Spinal cord (tissue), 10 donors: Measurements from ENCODE around the gene SUN1. TPM values are rescaled to one million over a fixed set of nuclear protein-coding genes. Genes with fewer than 3 reads are reported as not detected.
"Not testable (repeated sequence)": the region's sequence is repeated elsewhere in the genome, so short reads cannot be mapped to it uniquely, and the experiment has no call there.

Experiments
- DNase-seq, 6 donors: peaks; one replicate each; pipeline versions ENCODE4 v3.0.0 to v3.0.0-alpha.2; 2013 to 2015; ENCODE audit warnings: low spot score in 6 of 6, low read depth in 4 of 6
- H3K27ac ChIP-seq: one replicate; pipeline ENCODE4 v1.5.1; 2013; ENCODE audit warnings: low read depth, low read length, control low read depth
- H3K27me3 ChIP-seq: one replicate; pipeline ENCODE4 v1.6.1; 2013; ENCODE audit warnings: low read length; ENCODE audit not compliant: control insufficient read depth, insufficient read depth
- H3K36me3 ChIP-seq: one replicate; pipeline ENCODE4 v1.6.1; 2013; ENCODE audit warnings: low read length; ENCODE audit not compliant: control insufficient read depth, insufficient read depth
- H3K4me1 ChIP-seq: one replicate; pipeline ENCODE4 v1.6.1; 2013; ENCODE audit warnings: low read length; ENCODE audit not compliant: control insufficient read depth, insufficient read depth
- H3K4me3 ChIP-seq: one replicate; pipeline ENCODE4 v1.5.1; 2013; ENCODE audit warnings: low read depth, low read length, control low read depth
- H3K9me3 ChIP-seq: one replicate; pipeline ENCODE4 v1.6.1; 2013; ENCODE audit warnings: low read length; ENCODE audit not compliant: control insufficient read depth, insufficient read depth
- WGBS: methylation state at CpG from one replicate; pipeline ENCODE4 v1.1.5; 2013; ENCODE audit warnings: missing lambda C conversion rate; ENCODE audit not compliant: insufficient coverage; 5-methylcytosine and 5-hydroxymethylcytosine counted together
- polyA plus RNA-seq, 2 donors: library from polyadenylated mRNA; unstranded; fragments of 120-200 nt; gene quantifications; one replicate each; pipeline ENCODE4 v1.2.1, GENCODE V29; 2013; ENCODE audit not compliant: insufficient read length in 2 of 2
- total RNA-seq, 2 donors: library from RNA; depleted of rRNA in 1 of 2; stranded (reverse); fragments of 120-200 nt in 1 of 2; fragments of >200 nt in 1 of 2; gene quantifications; one replicate each; pipeline versions ENCODE4 v1.2.3 to v1.2.4, GENCODE V29; 2013 to 2014
- donor health status: healthy.

The SUN1 gene
- total and polyA plus RNA-seq, 4 donors: 114 to 185 (median 170) TPM

GRCh38 chr7:862157-862556, 29.9 kb downstream of the SUN1 start:
- peak in 1 of 6 donors; percentile 54 for DNase-seq
- Histone ChIP-seq H3K36me3 (peaks cover 82% of the 10 kb centered on the region), H3K4me3 (no peak overlapping the region), H3K9me3 (no peaks in the 10 kb centered on the region), H3K4me1 (peaks cover 3% of the 10 kb centered on the region), H3K27me3 (no peaks in the 10 kb centered on the region), H3K27ac (no peak overlapping the region)
- 78% methylated on average over 5 of the region's 6 CpGs for whole genome bisulfite sequencing

- H3K27ac ChIP-seq: no peak overlapping the region
These were observed 30.8 kb downstream of the SUN1 start for GRCh38 chr7:863106-863505.

DNA sequence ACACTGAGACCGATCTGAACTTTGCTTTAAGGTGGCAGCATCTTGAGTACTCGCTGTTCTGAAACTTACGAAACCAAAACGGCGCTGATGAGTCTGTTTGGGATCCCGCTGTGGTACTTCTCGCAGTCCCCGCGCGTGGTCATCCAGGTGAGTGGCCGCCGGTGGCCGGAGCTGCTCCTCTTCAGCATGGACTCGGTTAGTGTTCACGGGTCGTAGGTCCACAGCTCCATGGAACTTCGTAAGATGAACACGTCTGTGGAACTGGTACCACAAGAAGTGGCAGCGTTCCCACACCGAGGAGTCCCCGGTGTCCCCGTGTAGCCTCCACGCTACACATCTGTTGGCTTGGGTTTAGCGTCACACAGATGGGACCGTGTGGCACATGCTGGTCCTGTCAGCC, 33.6 kb downstream of the SUN1 start:
- no peaks in the 10 kb centered on the region for H3K27me3 ChIP-seq
- H3K27ac ChIP-seq: no peak overlapping the region
- DNase-seq: no peak
- H3K4me1 ChIP-seq: peaks cover 16% of the 10 kb centered on the region
- WGBS: 97% methylated on average over 25 of the region's 25 CpGs
- H3K9me3 ChIP-seq: no peaks in the 10 kb centered on the region
- peaks cover 82% of the 10 kb centered on the region for H3K36me3 ChIP-seq
- H3K4me3 ChIP-seq: no peak overlapping the region

More at GRCh38 chr7:863106-863505, 30.8 kb downstream of the SUN1 start:
- Histone ChIP-seq H3K4me1 (peaks cover 12% of the 10 kb centered on the region), H3K36me3 (peaks cover 83% of the 10 kb centered on the region), H3K4me3 (no peak overlapping the region), H3K9me3 (no peaks in the 10 kb centered on the region), H3K27me3 (no peaks in the 10 kb centered on the region)
- no peak for DNase-seq
- 87% methylated on average over 15 of the region's 16 CpGs for WGBS

DNA sequence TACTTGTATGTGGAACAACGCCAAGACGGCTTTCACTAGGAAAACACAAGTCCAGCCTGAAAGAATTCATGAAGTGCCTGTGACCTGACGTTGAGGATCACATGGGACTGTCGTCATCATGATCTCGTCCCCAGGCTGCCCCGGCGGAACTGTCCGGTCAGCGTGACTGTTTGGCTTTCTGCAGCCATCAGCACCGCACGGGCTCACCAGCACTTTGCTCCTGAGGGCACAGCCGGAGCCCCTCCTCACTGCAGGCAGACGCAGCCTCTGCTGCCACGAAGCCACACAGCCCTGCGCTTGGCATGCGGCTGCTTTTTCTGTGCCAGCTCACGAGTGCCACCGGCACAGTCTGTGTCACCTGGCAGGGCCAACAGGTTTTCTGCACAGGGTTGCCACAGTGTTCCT, 34.7 kb downstream of the SUN1 start:
- 57% methylated on average over 18 of the region's 18 CpGs for WGBS
- Histone ChIP-seq H3K4me3 (no peak overlapping the region), H3K27me3 (no peaks in the 10 kb centered on the region), H3K4me1 (peaks cover 16% of the 10 kb centered on the region), H3K27ac (peak overlapping the region; percentile 64), H3K36me3 (peaks cover 80% of the 10 kb centered on the region), H3K9me3 (no peaks in the 10 kb centered on the region)
- peak in 2 of 6 donors; percentile 27 to 52 for DNase-seq

DNA sequence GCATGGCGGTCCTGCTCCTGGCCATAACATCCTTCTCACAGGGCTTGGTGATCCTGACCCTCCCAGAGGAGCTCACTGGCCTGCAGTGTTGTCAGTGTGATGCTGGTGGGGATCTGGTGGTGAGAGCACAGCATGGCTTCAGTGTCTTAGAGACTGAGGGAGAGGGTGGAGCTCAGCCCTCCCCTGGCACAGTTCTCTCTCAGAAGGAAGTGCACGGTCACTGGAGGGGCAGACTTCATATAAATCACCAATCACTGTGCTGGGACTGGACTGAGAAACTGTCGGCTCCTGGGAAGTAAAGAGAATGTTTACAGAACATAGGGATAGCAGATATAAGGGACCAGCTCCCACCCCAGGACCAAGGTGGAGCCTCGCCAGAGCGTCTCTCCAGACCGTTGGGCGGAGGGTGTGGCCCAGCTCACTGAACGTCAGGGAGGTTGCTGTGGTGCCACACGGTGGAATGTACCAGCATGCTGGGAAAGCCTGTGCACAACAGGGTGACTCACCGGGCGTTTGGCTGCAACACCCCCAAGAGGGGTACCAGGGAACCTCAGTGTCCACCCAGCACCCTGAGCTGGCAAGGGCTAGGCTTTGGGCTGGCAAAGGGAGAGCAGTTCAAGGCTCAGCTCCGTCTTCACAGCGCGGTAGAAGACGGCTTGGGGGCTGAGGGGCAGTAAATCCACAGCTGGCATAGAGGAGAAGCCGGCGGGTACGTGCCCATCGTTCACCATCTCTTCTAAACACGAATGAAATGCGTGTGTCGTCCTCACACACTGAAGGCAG, 35.3 kb downstream of the SUN1 start:
- Histone ChIP-seq H3K4me1 (peaks cover 16% of the 10 kb centered on the region), H3K4me3 (no peak overlapping the region), H3K9me3 (no peaks in the 10 kb centered on the region), H3K27ac (peak overlapping the region; percentile 64), H3K36me3 (peaks cover 85% of the 10 kb centered on the region), H3K27me3 (no peaks in the 10 kb centered on the region)
- 63% methylated on average over 19 of the region's 22 CpGs for WGBS
- peak in 2 of 6 donors; percentile 31 to 56 for DNase-seq

GRCh38 chr7:868189-868486, 35.9 kb downstream of the SUN1 start:
- DNase-seq: no peak
- H3K27me3 ChIP-seq: no peaks in the 10 kb centered on the region
- WGBS: 93% methylated on average over 17 of the region's 17 CpGs
- H3K36me3 ChIP-seq: peaks cover 83% of the 10 kb centered on the region
- H3K4me1 ChIP-seq: peaks cover 17% of the 10 kb centered on the region
- H3K27ac ChIP-seq: peak overlapping the region; percentile 64
- H3K4me3 ChIP-seq: no peak overlapping the region
- no peaks in the 10 kb centered on the region for H3K9me3 ChIP-seq

- DNase-seq: no peak
- peaks cover 84% of the 10 kb centered on the region for H3K36me3 ChIP-seq
These were observed 37.1 kb downstream of the SUN1 start for GRCh38 chr7:869348-869747.

GRCh38 chr7:871900-872537, 39.7 kb downstream of the SUN1 start:
- Histone ChIP-seq H3K27me3 (no peaks in the 10 kb centered on the region), H3K4me1 (peaks cover 26% of the 10 kb centered on the region), H3K36me3 (peaks cover 73% of the 10 kb centered on the region), H3K27ac (no peak overlapping the region), H3K4me3 (no peak overlapping the region), H3K9me3 (no peaks in the 10 kb centered on the region)
- no peak for DNase-seq
- 84% methylated on average over 10 of the region's 14 CpGs for WGBS

More at GRCh38 chr7:869348-869747, 37.1 kb downstream of the SUN1 start:
- Histone ChIP-seq H3K27me3 (no peaks in the 10 kb centered on the region), H3K27ac (no peak overlapping the region), H3K9me3 (no peaks in the 10 kb centered on the region), H3K4me3 (no peak overlapping the region), H3K4me1 (peaks cover 20% of the 10 kb centered on the region)
- 96% methylated on average over 8 of the region's 14 CpGs for WGBS

DNA sequence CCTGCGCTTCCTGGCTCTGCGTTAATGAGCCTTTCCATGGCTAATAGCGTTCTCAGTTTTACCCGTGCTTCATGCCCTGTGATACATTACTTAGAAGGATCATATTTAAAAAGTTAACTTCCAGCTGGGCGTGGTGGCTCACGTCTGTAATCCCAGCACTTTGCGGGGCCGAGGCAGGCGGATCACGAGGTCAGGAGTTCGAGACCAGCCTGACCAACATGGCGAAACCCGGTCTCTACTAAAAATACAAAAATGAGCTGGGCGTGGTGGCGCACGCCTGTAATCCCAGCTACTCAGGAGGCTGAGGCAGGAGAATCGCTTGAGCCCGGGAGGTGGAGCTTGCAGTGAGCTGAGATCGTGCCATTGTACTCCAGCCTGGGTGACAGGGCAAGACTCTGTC, 40.4 kb downstream of the SUN1 start:
- H3K36me3 ChIP-seq: peaks cover 66% of the 10 kb centered on the region
- 98% methylated on average over 13 of the region's 19 CpGs for WGBS
- not testable (repeated sequence) for H3K9me3 ChIP-seq, DNase-seq, H3K27me3 ChIP-seq, H3K27ac ChIP-seq, H3K4me3 ChIP-seq
- H3K4me1 ChIP-seq: peaks cover 19% of the 10 kb centered on the region
